ENCODE data around the gene DGKG.

Gene DGKG

GRCh38 chr3:186207515-186207914 is 154.5 kb downstream of the DGKG start:
- DNase-seq = no peak

GRCh38 chr3:186200726-186201125 is 161.3 kb downstream of the DGKG start:
- DNase-seq = no peak

GRCh38 chr3:186198442-186198841 is 163.6 kb downstream of the DGKG start:
- DNase-seq = no peak

- no peak for DNase-seq
These were observed 167.6 kb downstream of the DGKG start for GRCh38 chr3:186194451-186194811.

GRCh38 chr3:186193534-186194450 is 168.2 kb downstream of the DGKG start:
- no peak for DNase-seq

- no peak for DNase-seq
These were observed 169.2 kb downstream of the DGKG start for GRCh38 chr3:186192823-186193222.

GRCh38 chr3:186189492-186189891 is 172.5 kb downstream of the DGKG start:
- no peak for DNase-seq

GRCh38 chr3:186187401-186188275 is 174.4 kb downstream of the DGKG start:
- no peak for DNase-seq

GRCh38 chr3:186185194-186185787 is 176.7 kb downstream of the DGKG start:
- DNase-seq = no peak

GRCh38 chr3:186184021-186184420 is 178.0 kb downstream of the DGKG start:
- DNase-seq = no peak

GRCh38 chr3:186182850-186183249 is 179.2 kb downstream of the DGKG start:
- peak; percentile 46 for DNase-seq

GRCh38 chr3:186181901-186182300 is 180.1 kb downstream of the DGKG start:
- DNase-seq = no peak

- DNase-seq = no peak
These were observed 181.0 kb downstream of the DGKG start for GRCh38 chr3:186180891-186181481.

GRCh38 chr3:186180151-186180550 is 181.9 kb downstream of the DGKG start:
- no peak for DNase-seq

GRCh38 chr3:186178412-186178811 is 183.6 kb downstream of the DGKG start:
- DNase-seq = no peak

- no peak for DNase-seq
These were observed 185.6 kb downstream of the DGKG start for GRCh38 chr3:186176373-186176990.

- no peak for DNase-seq
These were observed 188.7 kb downstream of the DGKG start for GRCh38 chr3:186173224-186173815.

- DNase-seq = no peak
These were observed 189.7 kb downstream of the DGKG start for GRCh38 chr3:186172353-186172752.

- DNase-seq = no peak
These were observed 190.5 kb downstream of the DGKG start for GRCh38 chr3:186171521-186171920.

GRCh38 chr3:186170516-186170915 is 191.5 kb downstream of the DGKG start:
- no peak for DNase-seq

- DNase-seq = no peak
These were observed 192.7 kb downstream of the DGKG start for GRCh38 chr3:186169379-186169778.

- DNase-seq = no peak
These were observed 193.1 kb downstream of the DGKG start for GRCh38 chr3:186168976-186169375.
